NCI-H69 (cell line): ENCODE results near the gene CHSY3.
"Not testable (repeated sequence)": the region's sequence is repeated elsewhere in the genome, so short reads cannot be mapped to it uniquely, and the experiment has no call there.

ENCODE experiments used
- DNase-seq: peaks from one replicate; lab custom pipeline; 2025; lab: John Stamatoyannopoulos, UW

The CHSY3 gene

GRCh38 chr5:130159968-130160367, 255.7 kb downstream of the CHSY3 start:
- DNase-seq: no peak

DNA sequence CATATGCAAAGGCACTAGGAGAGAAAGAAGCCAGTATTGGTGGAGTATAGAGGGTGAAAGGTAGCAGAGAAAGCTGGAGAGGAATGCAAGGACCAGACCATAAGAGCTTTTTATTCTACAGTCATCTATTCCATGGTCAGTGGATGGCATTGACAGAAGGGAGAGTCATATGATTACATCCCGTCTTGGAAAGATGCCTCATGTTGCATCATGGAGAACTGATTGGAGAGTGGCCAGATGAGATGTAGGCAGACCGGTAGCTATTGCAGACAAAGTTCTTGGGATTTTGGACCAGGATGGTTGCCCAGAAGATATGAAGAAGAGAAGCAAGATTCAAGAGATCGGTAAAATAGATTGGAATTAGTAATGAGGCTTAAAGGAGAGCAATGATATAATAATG, 260.7 kb downstream of the CHSY3 start:
- DNase-seq: no peak

GRCh38 chr5:130166839-130167490, 262.7 kb downstream of the CHSY3 start:
- peak; percentile 77 for DNase-seq

DNA sequence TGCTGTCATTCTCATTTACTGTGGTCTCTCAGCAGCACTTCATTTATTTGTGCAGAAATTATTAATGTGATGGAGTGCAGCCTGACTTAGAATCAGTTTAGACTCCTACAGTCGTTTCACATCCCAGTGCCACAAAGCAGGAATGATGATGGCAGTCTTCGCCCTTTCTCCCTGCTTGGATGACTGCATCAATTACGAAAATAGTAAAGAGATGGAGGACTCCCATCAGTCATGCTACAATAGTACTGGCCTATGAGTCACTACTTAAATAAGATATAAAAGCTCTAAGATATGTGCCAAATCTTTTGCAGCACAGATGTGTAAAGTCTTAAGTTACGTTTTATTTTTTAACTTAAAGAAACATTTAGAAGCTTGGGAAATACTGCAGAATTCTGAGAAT, 263.9 kb downstream of the CHSY3 start:
- peak; percentile 17 for DNase-seq

GRCh38 chr5:130171699-130172098, 267.4 kb downstream of the CHSY3 start:
- no peak for DNase-seq

DNA sequence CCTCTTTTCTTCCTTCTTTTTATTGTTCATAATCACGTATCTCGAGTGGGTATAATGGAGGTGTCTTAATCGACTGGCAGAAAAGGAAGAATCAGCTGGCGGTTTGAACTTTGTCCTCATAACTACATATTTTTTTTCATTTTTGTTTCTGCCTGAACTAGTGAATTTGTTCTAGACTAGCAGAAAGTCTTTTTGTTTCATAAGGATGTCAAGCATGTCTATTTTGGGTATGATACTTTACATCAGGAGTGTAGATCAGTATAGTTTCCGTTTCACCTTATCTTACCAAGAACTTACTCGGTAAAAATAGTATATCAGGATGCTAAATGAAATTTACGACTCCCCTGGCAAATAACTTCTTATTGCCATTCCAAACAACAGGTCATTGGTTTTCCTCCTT, 278.9 kb downstream of the CHSY3 start:
- no peak for DNase-seq

DNA sequence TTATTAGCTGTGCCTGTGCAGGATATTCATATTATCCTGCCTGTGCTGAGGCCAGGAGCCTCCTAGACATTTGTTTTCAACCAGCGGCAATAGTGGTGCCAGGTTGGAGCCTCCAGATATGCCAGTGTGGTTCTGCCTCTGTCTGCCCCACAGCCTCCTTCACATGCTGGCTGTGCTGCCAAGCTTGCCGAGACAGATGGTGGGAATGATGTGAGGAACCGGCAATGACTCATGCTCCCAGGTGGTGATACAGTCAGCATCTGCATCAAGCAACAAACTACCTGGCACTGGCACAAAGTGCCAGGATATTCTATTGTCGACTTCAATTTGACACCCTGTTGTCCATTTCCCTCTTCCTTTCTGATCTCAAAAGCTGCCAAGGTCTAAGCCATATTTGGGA, 285.7 kb downstream of the CHSY3 start:
- peak; percentile 62 for DNase-seq

DNA sequence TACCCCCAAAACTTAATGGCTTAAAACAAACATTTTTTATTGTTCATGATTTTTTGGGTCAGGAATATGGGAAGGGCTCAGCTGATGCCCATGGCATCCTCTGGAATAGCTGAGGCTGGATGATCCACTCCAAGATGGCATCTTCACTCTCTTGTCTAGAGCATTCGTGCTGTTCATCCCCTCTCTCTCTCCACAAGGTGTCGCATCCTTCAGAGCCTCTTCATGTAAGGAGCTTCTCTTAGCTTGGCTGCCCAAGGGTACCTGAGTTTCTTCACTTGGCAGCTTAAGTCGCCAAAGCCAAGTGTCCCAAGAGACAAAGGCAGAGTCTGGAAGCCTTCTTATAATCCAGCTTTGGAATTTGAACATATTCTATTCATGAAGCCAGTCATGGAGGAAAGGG, 294.7 kb downstream of the CHSY3 start:
- no peak for DNase-seq

DNA sequence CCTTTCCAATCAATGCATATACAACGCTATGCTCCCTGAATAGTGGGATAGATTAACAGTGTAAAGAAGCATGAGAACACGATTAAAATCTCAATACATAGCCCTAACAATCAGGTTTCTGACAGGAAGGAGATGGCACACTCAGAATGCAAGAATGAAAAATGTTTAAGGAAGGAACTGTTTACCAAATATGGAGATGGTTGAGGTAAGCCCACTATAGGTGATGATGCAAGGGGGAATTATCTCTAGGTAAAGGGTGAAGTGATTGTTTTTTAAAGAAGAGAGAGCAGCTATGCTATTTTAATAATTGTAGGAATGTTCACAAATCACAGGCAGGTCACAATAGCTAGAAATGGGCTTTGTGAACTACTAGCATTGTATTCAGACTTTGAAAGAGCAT, 302.4 kb downstream of the CHSY3 start:
- no peak for DNase-seq

- DNase-seq: no peak
Measured at GRCh38 chr5:130213607-130214006, 309.3 kb downstream of the CHSY3 start.

- no peak for DNase-seq
Measured at GRCh38 chr5:130216286-130216685, 312.0 kb downstream of the CHSY3 start.

DNA sequence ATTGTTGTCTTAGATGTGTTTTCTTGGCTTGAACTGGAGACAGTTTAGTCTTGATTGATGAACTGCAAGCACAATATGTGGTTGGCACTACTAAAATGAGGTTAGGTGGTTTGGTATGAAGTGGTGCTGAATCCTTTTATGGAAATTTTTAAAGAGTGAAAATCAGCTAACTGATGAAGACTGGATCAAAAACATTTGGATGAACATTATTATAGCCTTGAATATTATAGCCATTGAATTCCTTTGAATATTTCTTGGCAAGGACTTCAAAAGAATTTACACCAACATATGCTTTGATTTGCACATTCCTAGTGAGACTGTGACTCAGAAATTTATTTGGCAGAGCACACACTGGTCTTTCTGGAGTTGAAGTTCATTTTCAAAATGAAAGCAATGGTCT, 318.3 kb downstream of the CHSY3 start:
- no peak for DNase-seq

GRCh38 chr5:130226556-130226955, 322.3 kb downstream of the CHSY3 start:
- not testable (repeated sequence) for DNase-seq

- DNase-seq: peak; percentile 45
Measured at GRCh38 chr5:130227699-130228098, 323.4 kb downstream of the CHSY3 start.

DNA sequence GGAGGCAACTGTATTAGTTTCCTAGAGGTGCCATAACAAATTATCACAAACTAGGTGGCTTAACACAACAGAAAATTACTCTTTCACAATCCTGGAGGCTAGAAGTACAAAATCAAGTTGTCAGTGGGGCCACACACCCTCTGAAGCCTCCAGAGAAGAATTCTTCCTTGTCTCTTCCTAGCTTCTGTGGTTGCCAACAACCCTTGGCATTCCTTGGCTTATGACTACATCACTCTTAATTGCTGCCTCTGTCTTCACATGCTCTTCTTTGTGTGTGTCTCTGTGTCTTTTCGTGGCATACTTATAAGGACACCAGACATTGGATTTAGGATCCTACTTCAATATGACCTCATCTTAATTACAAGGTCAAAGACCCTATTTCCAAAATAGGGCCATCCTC, 327.5 kb downstream of the CHSY3 start:
- DNase-seq: no peak

DNA sequence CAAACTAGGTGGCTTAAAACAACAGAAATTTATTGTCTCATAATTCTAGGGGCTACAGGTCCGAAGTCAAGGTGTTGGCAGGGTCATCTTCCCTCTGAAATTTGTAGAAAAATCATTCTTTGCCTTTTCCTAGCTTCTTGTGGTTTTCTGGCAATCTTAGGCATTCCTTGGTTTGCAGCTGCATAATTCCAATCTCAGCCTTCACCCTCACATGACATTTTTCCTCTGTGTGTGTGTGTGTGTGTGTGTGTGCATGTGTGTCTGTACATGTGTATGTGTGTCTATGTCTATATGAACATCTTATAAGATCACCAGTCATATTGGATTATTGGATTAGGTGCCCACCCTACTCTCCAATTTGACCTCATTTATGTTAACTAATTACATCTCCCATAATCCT, 330.6 kb downstream of the CHSY3 start:
- DNase-seq: no peak
